ENCODE data around the gene ACTG1.
A peak's percentile ranks its signal among the peaks of the same experiment; 100 is the strongest.

ACTG1 gene

DNA sequence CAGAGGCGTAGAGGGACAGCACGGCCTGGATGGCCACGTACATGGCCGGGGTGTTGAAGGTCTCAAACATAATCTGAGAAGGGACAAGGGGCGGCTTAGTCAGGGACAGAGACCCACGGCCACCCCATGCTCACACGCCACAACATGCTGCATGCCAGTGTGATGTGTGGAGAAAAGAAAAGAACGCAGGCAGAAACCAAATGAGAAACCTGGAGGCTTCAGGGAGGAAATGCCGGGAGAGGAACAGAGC lies 1.1 kb downstream of the ACTG1 start:
- Mint-ChIP-seq H3K4me3 (peak overlapping the region; percentile 99), H3K27me3 (no peaks in the 10 kb centered on the region), H3K36me3 (ENCODE audit: low read depth) (peaks cover 53% of the 10 kb centered on the region), H3K9me3 (no peaks in the 10 kb centered on the region), H3K4me1 (ENCODE audit: low read depth) (peaks cover 56% of the 10 kb centered on the region), H3K27ac (peak overlapping the region; percentile 88)
- intact Hi-C loops (cut with micrococcal nuclease) = loop anchor here (10.0 kb wide), 1 partner anchor 117 kb away; the partner anchor contains the start of gene BAHCC1

DNA sequence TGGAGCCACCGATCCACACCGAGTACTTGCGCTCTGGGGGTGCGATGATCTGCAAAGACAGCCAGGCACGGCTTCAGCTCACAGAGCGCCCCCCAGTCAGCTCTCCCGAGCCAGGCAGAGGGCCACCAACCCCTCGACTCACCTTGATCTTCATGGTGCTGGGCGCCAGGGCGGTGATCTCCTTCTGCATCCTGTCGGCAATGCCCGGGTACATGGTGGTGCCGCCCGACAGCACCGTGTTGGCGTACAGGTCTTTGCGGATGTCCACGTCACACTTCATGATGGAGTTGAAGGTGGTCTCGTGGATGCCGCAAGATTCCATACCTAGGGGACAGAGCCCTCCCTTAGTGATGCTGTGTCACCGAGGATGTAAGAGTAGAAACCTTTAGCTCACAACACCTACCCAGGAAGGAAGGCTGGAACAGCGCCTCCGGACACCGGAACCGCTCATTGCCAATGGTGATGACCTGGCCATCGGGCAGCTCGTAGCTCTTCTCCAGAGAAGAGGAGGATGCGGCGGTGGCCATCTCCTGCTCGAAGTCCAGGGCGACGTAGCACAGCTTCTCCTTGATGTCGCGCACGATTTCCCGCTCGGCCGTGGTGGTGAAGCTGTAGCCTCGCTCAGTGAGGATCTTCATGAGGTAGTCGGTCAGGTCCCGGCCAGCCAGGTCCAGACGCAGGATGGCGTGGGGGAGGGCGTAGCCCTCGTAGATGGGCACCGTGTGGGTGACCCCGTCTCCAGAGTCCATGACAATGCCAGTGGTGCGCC lies 1.6 kb downstream of the ACTG1 start:
- H3K4me3 Mint-ChIP-seq = peak overlapping the region; percentile 99
- H3K27ac Mint-ChIP-seq = peak overlapping the region; percentile 88
- no peaks in the 10 kb centered on the region for H3K27me3 Mint-ChIP-seq
- H3K36me3 Mint-ChIP-seq (ENCODE audit: low read depth) = peaks cover 53% of the 10 kb centered on the region
- intact Hi-C loops (cut with micrococcal nuclease) = loop anchor here (10.0 kb wide), 1 partner anchor 116 kb away; the partner anchor contains the start of gene BAHCC1
- peaks cover 51% of the 10 kb centered on the region for H3K4me1 Mint-ChIP-seq (ENCODE audit: low read depth)
- H3K9me3 Mint-ChIP-seq = no peaks in the 10 kb centered on the region

DNA sequence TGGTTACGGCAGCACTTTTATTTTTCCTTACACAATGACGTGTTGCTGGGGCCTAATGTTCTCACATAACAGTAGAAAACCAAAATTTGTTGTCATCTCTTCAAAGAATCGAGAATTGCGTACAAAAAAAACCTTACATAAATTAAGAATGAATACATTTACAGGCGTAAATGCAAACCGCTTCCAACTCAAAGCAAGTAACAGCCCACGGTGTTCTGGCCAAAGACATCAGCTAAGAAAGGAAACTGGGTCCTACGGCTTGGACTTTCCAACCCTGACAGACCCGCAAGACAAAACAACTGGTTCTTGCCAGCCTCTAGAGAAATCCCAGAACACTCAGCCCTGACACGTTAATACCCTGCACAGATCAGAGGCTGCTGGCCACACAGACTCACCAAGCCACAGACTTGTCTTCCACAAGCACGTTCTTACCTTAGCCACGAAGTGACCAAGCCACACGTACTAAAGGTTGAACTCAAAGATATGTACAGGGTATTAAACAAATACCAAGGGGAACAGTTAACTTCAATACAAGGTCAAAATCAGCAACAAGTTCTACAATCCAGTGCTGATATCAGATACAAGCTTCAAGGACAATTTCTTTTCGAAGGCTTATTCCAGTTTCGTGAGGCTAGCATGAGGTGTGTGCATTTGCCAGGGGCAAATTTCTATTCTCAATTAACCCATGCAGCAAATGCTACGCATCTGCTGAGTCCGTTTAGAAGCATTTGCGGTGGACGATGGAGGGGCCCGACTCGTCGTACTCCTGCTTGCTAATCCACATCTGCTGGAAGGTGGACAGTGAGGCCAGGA lies 2.4 kb downstream of the ACTG1 start:
- Mint-ChIP-seq H3K4me3 (peak overlapping the region; percentile 99), H3K36me3 (ENCODE audit: low read depth) (peaks cover 51% of the 10 kb centered on the region), H3K27me3 (peaks cover 2% of the 10 kb centered on the region), H3K27ac (peak overlapping the region; percentile 88), H3K9me3 (no peaks in the 10 kb centered on the region), H3K4me1 (ENCODE audit: low read depth) (peaks cover 46% of the 10 kb centered on the region)
- intact Hi-C loops (cut with micrococcal nuclease) = loop anchor here (10.0 kb wide), 1 partner anchor 115 kb away; the partner anchor contains the start of gene BAHCC1

DNA sequence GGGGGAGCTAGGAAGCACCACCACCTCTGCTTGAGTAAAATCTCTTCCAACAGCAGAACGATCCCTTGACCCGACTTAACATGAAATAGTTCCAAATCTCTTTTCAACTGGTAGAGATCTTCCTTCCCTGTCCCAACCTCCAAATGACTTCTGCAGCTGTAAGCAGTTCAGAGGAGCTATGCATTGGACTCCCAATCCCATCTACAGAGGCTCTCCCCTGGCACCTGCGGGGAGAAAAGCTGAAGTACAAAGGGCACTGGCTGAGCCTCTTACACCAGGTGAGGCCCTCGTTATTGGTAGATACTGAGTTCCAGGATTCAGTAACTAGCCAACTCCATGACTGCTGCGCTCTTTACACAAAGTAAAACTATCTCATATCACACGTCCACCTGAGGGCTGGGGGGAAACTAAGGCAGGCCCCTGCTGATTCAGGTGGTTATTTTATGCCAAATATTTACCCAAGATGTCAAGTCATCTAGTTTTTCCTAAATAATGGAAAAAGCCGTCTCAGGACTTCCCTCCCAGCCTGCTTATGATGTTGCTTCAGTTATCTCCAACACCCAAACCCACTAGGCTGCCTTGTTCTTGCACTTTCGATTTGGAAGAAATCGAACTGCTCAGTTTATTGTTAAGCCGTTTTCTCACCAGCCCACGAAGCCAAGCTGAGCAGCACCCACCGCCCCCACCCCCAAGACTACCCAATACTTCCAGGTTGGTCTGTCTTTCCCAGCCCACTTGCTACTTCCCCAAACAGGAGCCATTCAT lies 3.2 kb downstream of the ACTG1 start:
- intact Hi-C loops (cut with micrococcal nuclease) = no loop called here
- Mint-ChIP-seq H3K27me3 (peaks cover 3% of the 10 kb centered on the region), H3K27ac (peak overlapping the region; percentile 88), H3K9me3 (no peaks in the 10 kb centered on the region), H3K4me1 (ENCODE audit: low read depth) (peaks cover 43% of the 10 kb centered on the region), H3K4me3 (peak overlapping the region; percentile 99), H3K36me3 (ENCODE audit: low read depth) (peaks cover 48% of the 10 kb centered on the region)

DNA sequence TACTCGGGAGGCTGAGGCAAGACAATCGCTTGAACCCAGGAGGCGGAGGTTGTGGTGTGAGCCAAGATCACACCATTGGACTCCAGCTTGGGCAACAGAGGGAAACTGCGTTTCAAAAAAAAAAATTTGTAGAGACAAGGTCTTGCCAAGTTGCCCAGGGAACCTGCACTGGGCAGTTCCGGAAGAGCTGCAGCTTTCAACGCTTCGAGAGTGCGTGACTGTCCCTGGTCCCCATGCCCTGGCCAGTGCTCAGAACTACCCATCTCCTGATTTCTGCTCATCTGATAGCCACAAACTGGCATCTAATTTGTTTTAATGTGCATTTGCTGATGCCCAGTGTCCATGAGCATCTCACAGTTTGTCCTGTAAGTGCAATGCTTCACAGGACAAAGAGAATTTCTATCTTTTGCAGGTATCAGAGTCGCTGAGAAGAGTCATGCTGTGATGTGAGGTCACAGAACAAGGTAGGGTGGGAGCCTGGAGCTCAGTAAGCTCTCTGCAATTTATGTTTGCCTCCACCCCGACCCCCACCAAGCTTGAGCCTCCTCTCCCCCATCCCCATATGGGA lies 3.9 kb downstream of the ACTG1 start:
- Mint-ChIP-seq H3K4me1 (ENCODE audit: low read depth) (peaks cover 42% of the 10 kb centered on the region), H3K9me3 (no peaks in the 10 kb centered on the region), H3K4me3 (peak overlapping the region; percentile 99), H3K36me3 (ENCODE audit: low read depth) (peaks cover 48% of the 10 kb centered on the region), H3K27ac (peak overlapping the region; percentile 88), H3K27me3 (peaks cover 3% of the 10 kb centered on the region)
- intact Hi-C loops (cut with micrococcal nuclease) = no loop called here

DNA sequence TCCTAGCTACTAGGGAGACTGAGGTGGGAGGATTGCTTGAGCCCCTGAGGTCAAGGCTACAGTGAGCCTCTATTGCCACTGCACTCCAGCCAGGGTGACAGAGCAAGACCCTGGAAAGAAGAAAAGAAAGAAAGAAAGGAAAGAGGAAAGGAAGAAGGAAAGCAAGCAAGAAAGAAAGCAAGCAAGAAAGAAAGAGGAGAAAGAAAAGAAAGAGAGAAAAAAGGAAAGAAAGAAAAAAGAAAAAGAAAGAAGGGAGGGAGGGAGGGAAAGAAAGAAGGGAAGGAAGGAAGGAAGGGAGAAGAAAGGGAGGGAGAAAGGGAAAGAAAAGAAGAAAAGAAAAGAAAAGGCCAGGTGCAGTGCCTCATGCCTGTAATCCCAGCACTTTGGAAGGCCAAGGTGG lies 9.0 kb downstream of the ACTG1 start:
- Mint-ChIP-seq H3K4me1 (ENCODE audit: low read depth) (peaks cover 6% of the 10 kb centered on the region), H3K36me3 (ENCODE audit: low read depth) (peaks cover 8% of the 10 kb centered on the region)

DNA sequence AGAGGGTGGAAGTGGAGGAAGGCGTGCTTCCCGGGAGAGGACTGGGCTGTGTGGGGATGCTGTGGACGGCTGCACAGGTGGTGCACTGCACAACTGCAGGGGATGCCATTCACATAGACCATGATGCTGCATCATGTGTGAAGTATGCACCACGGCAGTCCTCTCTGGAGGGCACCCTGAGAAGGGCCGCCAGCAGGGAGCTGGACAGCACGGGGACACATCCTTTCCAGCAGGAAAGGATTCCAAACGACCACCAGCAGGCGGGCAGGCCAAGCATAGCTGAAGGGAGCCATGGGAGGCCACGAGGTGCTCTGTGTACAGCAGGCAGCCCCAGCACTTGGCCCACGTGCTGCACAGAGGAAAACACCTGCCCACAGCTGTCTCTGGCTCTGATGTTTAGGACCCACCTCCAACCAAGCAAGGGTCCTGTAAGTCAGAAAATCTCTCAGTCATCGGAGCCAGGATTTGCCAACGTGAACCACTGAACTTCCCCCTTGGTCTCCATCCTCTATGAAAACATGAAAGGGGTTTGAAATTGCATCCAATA lies 10.1 kb downstream of the ACTG1 start:
- Mint-ChIP-seq H3K27me3 (peaks cover 40% of the 10 kb centered on the region), H3K4me1 (ENCODE audit: low read depth) (no peaks in the 10 kb centered on the region), H3K4me3 (no peak overlapping the region)

More for the DNA sequence above, 9.0 kb downstream of the ACTG1 start:
- H3K27me3 Mint-ChIP-seq = peaks cover 32% of the 10 kb centered on the region
- no peaks in the 10 kb centered on the region for H3K9me3 Mint-ChIP-seq
- H3K4me3 Mint-ChIP-seq = no peak overlapping the region
- H3K27ac Mint-ChIP-seq = no peak overlapping the region
- intact Hi-C loops (cut with micrococcal nuclease) = no loop called here

DNA sequence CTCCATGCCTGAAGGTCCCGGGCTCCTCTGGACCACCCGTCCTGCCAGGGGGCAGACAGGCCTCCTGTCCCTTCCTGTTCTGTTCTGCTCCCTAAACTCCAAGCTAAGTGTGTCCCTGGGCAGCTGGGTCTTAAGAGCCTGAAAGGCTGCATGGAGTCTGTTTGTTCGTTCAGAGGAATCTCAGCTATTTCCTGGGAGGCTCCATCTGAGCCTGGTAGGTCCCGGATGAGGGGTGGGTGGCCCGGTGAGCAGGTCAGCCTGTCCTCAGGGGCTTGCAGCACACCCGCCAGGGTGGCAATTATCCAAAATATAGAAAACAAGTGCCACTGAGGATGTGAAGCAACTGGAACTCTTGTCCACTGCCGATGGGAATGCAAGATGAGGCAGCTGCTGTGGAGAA lies 12.6 kb downstream of the ACTG1 start:
- Mint-ChIP-seq H3K36me3 (ENCODE audit: low read depth) (no peaks in the 10 kb centered on the region), H3K4me1 (ENCODE audit: low read depth) (no peaks in the 10 kb centered on the region), H3K27me3 (peaks cover 58% of the 10 kb centered on the region), H3K4me3 (no peak overlapping the region), H3K9me3 (no peaks in the 10 kb centered on the region), H3K27ac (no peak overlapping the region)
- intact Hi-C loops (cut with micrococcal nuclease) = no loop called here

More for the DNA sequence above, 10.1 kb downstream of the ACTG1 start:
- Mint-ChIP-seq H3K9me3 (no peaks in the 10 kb centered on the region), H3K36me3 (ENCODE audit: low read depth) (no peaks in the 10 kb centered on the region), H3K27ac (no peak overlapping the region)
- intact Hi-C loops (cut with micrococcal nuclease) = no loop called here

DNA sequence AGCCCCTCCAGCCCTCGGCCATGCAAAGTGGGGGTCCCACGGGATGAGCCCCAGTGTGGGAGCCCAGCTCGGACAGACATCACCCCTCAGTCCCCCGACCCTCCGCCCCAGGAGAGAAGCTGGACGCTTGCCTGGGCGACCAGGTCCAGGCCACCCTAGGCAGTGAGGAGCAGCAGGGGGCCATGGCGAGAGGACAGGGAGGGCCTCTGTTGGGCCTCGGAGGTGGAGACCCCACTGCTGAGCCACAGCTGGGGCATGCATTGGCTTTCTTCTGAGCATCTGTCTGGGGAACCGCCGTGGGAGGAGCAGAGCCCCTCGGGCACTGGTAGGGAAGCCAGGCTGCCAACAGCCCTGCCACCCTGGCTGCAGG lies 13.0 kb downstream of the ACTG1 start:
- intact Hi-C loops (cut with micrococcal nuclease) = no loop called here
- Mint-ChIP-seq H3K27ac (no peak overlapping the region), H3K27me3 (peaks cover 60% of the 10 kb centered on the region), H3K4me3 (no peak overlapping the region), H3K4me1 (ENCODE audit: low read depth) (no peaks in the 10 kb centered on the region), H3K36me3 (ENCODE audit: low read depth) (no peaks in the 10 kb centered on the region), H3K9me3 (no peaks in the 10 kb centered on the region)

DNA sequence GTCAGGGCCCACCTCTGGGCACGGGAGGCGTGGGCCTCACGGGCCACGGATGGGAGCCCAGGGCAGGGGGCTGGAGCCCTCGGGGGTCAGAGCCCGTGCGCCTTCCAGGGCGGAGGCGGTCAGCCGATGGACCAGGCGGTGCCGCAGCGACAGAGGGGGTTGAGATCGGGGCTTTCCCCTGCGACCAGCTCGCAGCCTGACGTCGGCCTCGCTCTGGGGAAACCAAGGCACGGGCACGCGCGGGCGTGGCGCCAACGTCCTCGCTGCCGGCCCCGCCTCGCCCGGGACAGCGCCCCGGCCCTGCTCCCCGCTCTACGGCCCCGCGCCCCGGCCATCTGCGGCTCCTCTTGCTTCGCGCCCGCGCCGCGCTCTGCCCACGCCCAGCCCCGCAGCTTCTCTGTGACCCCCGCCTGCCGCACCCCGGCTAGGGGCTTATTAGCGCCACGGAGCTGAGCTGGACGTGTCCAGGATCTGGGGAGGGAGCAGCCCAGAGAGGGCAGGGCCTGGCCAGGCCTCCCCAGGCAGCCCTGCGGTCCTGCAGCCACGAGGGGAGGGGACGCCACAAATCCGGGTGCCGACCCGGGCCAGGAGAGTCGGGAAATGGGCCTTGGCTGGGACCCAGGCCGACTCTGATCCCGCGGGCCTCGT lies 13.5 kb downstream of the ACTG1 start:
- Mint-ChIP-seq H3K9me3 (no peaks in the 10 kb centered on the region), H3K27me3 (peaks cover 63% of the 10 kb centered on the region), H3K4me1 (ENCODE audit: low read depth) (no peaks in the 10 kb centered on the region), H3K27ac (no peak overlapping the region), H3K4me3 (no peak overlapping the region), H3K36me3 (ENCODE audit: low read depth) (no peaks in the 10 kb centered on the region)
- intact Hi-C loops (cut with micrococcal nuclease) = no loop called here

DNA sequence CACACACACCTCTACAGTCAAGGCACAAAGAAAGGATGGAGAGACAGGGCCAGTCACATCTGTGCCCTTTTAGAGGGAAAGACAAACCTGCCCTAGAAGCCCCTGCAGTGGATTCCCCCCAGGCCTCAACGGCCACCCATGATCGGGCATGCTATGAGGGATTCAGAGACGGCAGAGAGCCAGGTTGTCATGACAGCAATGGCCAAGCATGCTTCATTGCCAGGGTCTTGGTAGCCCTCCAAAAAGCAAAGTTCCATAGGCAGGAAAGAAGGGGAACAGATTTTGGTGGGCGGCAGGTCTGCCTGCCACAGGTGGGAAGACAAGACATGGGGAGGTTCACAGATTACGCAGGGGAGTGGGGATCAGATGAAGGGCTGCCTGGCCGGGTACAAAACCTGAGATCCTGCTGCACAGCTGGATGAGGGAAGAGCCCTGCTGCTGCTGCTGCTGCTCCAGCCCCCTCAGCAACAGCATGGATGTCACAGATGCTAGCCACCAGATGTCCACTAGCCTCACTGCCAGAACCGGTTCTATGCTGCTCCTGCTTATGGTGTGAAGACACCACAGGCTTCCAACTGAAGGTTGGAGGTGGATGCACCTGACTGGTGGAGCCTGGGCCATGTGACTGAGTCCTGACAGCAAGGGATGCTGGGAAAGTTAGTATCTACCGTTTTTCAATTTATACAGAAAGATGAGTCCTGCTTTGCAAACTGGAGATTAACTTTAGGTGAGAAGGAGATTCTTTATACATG lies 17.8 kb downstream of the ACTG1 start:
- Mint-ChIP-seq H3K36me3 (ENCODE audit: low read depth) (no peaks in the 10 kb centered on the region), H3K27ac (no peak overlapping the region), H3K9me3 (no peaks in the 10 kb centered on the region), H3K4me3 (no peak overlapping the region), H3K4me1 (ENCODE audit: low read depth) (no peaks in the 10 kb centered on the region), H3K27me3 (peaks cover 77% of the 10 kb centered on the region)
- intact Hi-C loops (cut with micrococcal nuclease) = no loop called here

DNA sequence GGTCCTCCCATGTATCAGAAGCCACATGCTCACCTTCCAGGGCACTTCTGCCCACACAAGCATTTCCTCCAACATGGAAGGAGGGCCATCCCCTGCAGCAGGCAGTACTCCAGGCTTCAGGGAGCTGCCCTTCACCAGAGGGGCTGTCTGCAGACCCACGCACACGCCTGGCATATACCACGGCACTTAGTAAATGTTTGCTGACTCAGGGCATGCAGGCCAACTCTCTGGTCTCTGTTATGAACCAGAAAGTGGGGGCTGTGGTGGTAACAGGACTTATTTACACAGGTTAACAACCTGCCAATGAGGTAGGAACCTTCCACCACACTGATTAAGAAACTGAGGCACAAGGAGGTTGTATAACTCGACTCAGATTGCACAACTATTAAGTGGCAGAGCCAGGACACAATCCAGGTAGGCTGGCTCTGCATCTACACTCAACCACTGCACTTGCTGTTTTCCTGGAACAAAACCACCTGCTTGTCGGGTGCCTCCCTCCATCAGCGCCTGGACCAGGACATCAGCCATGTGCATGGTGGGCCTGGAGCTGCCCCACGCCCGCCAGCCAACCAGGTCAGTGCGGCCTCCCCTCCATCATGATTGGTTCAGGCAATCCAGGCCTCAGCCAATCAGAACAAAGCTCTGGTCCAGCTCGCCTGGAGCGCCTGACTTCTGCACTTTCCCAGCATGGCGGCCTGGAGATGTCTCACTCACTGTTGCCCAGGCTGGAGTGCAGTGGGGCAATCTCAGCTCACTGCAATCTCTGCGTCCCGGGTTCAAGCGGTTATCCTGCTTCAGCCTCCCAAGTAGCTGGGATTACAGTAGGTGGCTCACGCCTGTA lies 19.2 kb downstream of the ACTG1 start:
- no peaks in the 10 kb centered on the region for H3K36me3 Mint-ChIP-seq (ENCODE audit: low read depth)
- H3K4me1 Mint-ChIP-seq (ENCODE audit: low read depth) = peaks cover 7% of the 10 kb centered on the region
- intact Hi-C loops (cut with micrococcal nuclease) = no loop called here
- H3K4me3 Mint-ChIP-seq = no peak overlapping the region
- H3K9me3 Mint-ChIP-seq = no peaks in the 10 kb centered on the region
- H3K27me3 Mint-ChIP-seq = peaks cover 74% of the 10 kb centered on the region
- H3K27ac Mint-ChIP-seq = no peak overlapping the region

All from dendritic cell treated with granulocyte-macrophage colony-stimulating factor and Interleukin-4, amounts not matched to agents 40 ng/mL and 50 ng/mL, for 4 days (primary cell).